GM12872 (cell line): ENCODE measurements around the gene CCNL2.

Experiments
- CTCF ChIP-seq: IDR thresholded peaks from 3 replicates; pipeline ENCODE4 v1.5.1; 2011; ENCODE audit warnings: low read depth, mild to moderate bottlenecking, low read length, moderate library complexity; ENCODE audit not compliant: insufficient read depth

Gene CCNL2

DNA sequence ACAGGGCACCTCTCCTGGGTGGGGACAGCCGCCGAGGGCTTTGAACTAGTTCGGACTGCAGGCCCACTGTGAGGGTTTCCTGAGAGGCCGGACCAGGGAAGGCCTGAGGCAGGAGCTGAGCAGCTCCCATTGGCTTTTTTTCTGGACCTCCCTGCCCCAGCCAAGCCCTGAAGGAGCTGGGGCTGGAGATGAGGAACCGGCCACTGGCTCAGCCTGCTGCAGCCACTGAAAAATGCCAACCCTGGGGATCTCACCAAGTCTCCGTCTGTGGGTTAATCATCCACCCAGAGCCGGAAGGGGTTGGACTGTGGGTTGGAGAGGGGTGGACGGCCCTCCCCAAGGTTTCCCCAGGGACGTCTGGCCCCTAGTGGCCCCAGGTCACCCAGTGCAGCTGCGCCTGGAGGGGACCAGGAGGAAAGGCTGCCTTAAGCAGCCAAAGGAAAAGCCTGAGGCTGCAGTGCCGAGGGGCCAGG lies 38.8 kb upstream of the CCNL2 start:
- TF ChIP-seq CTCF = peak; percentile 37; the same call in 1 of the 3 replicates

GRCh38 chr1:1437033-1437903 lies 38.1 kb upstream of the CCNL2 start:
- no peak for TF ChIP-seq CTCF

GRCh38 chr1:1436630-1437032 lies 37.5 kb upstream of the CCNL2 start:
- TF ChIP-seq CTCF = no peak

DNA sequence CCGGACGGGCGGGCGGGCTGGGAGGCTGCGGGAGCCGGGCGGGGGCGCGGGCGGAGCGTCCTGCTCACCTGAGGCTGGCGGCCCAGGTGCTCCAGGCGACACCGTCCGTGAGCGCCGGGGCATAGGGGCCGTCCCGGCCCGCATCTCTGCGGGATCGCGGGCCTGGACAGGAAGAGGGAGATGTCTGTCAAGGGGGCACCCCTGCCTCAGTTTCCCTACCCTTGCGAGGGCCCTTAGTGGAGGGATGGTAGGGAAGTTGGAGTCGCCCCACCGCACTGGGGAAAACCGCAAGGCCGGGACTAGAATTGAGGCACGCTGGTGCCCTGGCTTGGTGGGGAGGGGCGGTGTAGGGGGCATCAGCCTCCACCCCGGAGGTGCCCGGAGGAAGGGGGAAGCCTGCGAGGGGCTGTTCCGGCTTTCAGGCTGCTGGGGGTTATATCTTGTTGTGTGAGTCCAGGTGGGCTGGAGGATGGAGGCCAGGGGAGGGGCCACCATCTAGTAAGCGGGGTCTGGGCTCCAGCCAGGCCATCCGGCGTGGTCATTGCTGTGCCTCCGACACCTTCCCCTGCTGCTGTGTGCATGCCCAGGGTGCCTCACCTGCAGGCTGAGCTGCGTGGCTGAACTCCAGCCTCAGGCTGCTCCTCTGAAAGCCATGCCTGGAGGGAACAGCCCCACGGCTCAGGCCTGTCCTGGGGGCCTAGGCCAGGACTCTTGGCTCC lies 36.9 kb upstream of the CCNL2 start:
- no peak for TF ChIP-seq CTCF

- no peak for TF ChIP-seq CTCF
Observed at GRCh38 chr1:1435106-1435903, 36.2 kb upstream of the CCNL2 start, which contains the start of gene VWA1. Gene VWA1, plus strand, starts transcription at chr1:1435690. Its CDS starts 59 bp downstream, at chr1:1435749.

GRCh38 chr1:1434824-1435105 lies 35.6 kb upstream of the CCNL2 start:
- no peak for TF ChIP-seq CTCF
